Omental fat pad (tissue), 4 donors: Measurements from ENCODE around the gene WDR17. TPM values are rescaled to one million over a fixed set of nuclear protein-coding genes. Genes with fewer than 3 reads are reported as not detected.

Source experiments
- ATAC-seq: fragments of 150-250 bp; one replicate; pipeline ENCODE4 v1.9.1; 2016; ENCODE audit warnings: mild to moderate bottlenecking, moderate library complexity; ENCODE audit not compliant: low FRiP score
- DNase-seq: peaks from one replicate; pipeline ENCODE4 v3.0.0-alpha.2; 2019; ENCODE audit warnings: low spot score
- CTCF ChIP-seq, 3 donors: fragments of 450-650 bp; IDR thresholded peaks; one replicate each; pipeline ENCODE4 v1.5.1; 2016 to 2017; ENCODE audit warnings: antibody characterized with exemption in 3 of 3, mild to moderate bottlenecking in 3 of 3, moderate library complexity in 2 of 3
- total RNA-seq, 4 donors: library from RNA; depleted of rRNA; stranded (reverse); fragments of >200 nt; gene quantifications; one replicate each; pipeline ENCODE4 v1.1.0, GENCODE V29; 2016

WDR17 gene
- total RNA-seq, 4 donors from 2014 or later = 0.84 to 3.6 (median 3.3) TPM

- ATAC-seq (no peak), DNase-seq (no peak)
- no peak for TF ChIP-seq CTCF (IDR thresholded peaks at IDR 0.05)
These were observed 85.1 kb downstream of the WDR17 start for GRCh38 chr4:176150704-176151103.

GRCh38 chr4:176153124-176153523, 87.5 kb downstream of the WDR17 start:
- no peak for ATAC-seq
- no peak for DNase-seq
- no peak for TF ChIP-seq CTCF (IDR thresholded peaks at IDR 0.05)

GRCh38 chr4:176156656-176157055, 91.0 kb downstream of the WDR17 start:
- ATAC-seq = no peak
- TF ChIP-seq CTCF (IDR thresholded peaks at IDR 0.05) = no peak
- DNase-seq = no peak

- TF ChIP-seq CTCF (IDR thresholded peaks at IDR 0.05) = no peak
- ATAC-seq = no peak
- no peak for DNase-seq
These were observed 97.4 kb downstream of the WDR17 start for GRCh38 chr4:176163041-176163440.

GRCh38 chr4:176185051-176185450, 119.4 kb downstream of the WDR17 start:
- ATAC-seq (no peak), DNase-seq (no peak)
- no peak for TF ChIP-seq CTCF (IDR thresholded peaks at IDR 0.05)

GRCh38 chr4:176186067-176186466, 120.4 kb downstream of the WDR17 start:
- ATAC-seq = no peak
- DNase-seq = no peak

More at GRCh38 chr4:176186067-176186466, 120.4 kb downstream of the WDR17 start:
- TF ChIP-seq CTCF (IDR thresholded peaks at IDR 0.05) = no peak
